Measurements from ENCODE around the gene KRTAP5-6. TPM values are rescaled to one million over a fixed set of nuclear protein-coding genes. Genes with fewer than 3 reads are reported as not detected.

The KRTAP5-6 gene
- total RNA-seq, 1 donor from 2014 or later: not detected

DNA sequence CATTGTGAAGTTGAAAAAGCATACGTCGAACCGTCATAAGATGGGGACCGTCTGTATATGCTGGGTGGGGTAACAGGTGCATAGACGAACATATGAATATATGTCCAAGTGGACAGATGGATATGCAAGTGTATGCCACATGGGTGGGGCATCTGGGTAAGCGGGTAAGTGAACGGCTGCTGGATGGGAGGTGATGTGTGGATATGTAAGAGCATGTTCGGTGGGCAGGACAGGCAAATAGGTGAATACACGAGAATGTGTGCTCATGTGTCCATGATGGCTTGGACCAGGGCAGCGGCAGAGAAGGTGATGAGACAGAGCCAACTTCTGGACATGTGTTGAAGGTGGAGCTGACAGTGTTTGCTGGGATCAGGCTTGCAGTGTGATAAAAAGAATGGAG is 41.4 kb downstream of the KRTAP5-6 start:
- peaks cover 56% of the 10 kb centered on the region for H3K27me3 Mint-ChIP-seq
- H3K4me1 Mint-ChIP-seq (ENCODE audit: low read depth): peaks cover 2% of the 10 kb centered on the region
- DNase-seq (ENCODE audit: low spot score, unreplicated experiment): no peak
- H3K27ac Mint-ChIP-seq: no peak overlapping the region
- no peaks in the 10 kb centered on the region for H3K36me3 Mint-ChIP-seq (ENCODE audit: insufficient read depth)
- peaks cover 15% of the 10 kb centered on the region for H3K9me3 Mint-ChIP-seq (ENCODE audit: low read depth)
- TF ChIP-seq, protein P1, sequence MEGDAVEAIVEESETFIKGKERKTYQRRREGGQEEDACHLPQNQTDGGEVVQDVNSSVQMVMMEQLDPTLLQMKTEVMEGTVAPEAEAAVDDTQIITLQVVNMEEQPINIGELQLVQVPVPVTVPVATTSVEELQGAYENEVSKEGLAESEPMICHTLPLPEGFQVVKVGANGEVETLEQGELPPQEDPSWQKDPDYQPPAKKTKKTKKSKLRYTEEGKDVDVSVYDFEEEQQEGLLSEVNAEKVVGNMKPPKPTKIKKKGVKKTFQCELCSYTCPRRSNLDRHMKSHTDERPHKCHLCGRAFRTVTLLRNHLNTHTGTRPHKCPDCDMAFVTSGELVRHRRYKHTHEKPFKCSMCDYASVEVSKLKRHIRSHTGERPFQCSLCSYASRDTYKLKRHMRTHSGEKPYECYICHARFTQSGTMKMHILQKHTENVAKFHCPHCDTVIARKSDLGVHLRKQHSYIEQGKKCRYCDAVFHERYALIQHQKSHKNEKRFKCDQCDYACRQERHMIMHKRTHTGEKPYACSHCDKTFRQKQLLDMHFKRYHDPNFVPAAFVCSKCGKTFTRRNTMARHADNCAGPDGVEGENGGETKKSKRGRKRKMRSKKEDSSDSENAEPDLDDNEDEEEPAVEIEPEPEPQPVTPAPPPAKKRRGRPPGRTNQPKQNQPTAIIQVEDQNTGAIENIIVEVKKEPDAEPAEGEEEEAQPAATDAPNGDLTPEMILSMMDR (IDR thresholded peaks at IDR 0.05; ENCODE audit: unreplicated experiment): no peak
- no peak overlapping the region for H3K4me3 Mint-ChIP-seq (ENCODE audit: low read depth)

- TF ChIP-seq, protein P1 (IDR thresholded peaks at IDR 0.05; ENCODE audit: unreplicated experiment): no peak
- no peak for DNase-seq (ENCODE audit: low spot score, unreplicated experiment)
- H3K27ac Mint-ChIP-seq: no peak overlapping the region
- no peaks in the 10 kb centered on the region for H3K4me1 Mint-ChIP-seq (ENCODE audit: low read depth)
- peaks cover 15% of the 10 kb centered on the region for H3K9me3 Mint-ChIP-seq (ENCODE audit: low read depth)
- H3K36me3 Mint-ChIP-seq (ENCODE audit: insufficient read depth): no peaks in the 10 kb centered on the region
- H3K4me3 Mint-ChIP-seq (ENCODE audit: low read depth): no peak overlapping the region
- peaks cover 46% of the 10 kb centered on the region for H3K27me3 Mint-ChIP-seq
These were observed 42.6 kb downstream of the KRTAP5-6 start for GRCh38 chr11:1739576-1739975.

DNA sequence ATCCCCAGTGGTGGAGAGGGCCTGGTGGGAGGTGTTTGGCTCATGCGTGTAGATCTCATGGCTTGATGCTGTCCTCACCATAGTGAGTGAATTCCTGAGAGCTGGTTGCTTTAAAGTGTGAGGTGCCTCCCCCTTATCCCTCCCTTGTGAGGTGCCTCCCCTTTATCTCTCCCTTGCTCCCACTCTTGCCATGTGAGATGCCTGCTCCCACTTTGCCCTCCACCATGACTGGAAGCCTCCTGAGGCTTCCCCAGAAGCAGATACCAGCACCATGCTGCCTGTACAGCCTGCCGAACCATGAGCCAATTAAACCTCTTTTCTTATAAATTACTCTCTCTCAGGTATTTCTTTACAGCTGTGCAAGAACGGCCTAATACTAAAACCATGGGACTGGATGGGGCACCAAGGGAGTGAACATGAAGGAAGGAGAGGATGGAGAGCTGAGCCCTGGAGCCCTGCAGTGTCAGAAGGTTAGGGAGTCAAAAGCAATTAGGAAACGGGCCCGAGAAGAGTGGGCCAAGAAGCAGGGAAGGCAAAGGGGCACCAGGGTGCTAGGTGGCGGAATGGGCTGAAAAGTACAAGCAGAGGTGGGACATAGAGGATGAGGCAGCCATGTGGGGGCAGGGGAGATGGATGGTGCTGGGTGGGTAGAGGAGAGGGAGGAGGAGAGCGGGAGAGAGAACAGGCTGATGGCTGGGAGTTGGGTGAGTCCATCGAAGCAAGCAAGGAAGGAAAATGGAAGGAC is 44.0 kb downstream of the KRTAP5-6 start:
- TF ChIP-seq, protein P1 (IDR thresholded peaks at IDR 0.05; ENCODE audit: unreplicated experiment): no peak
- peaks cover 16% of the 10 kb centered on the region for H3K9me3 Mint-ChIP-seq (ENCODE audit: low read depth)
- DNase-seq (ENCODE audit: low spot score, unreplicated experiment): no peak
- no peaks in the 10 kb centered on the region for H3K36me3 Mint-ChIP-seq (ENCODE audit: insufficient read depth)
- no peak overlapping the region for H3K4me3 Mint-ChIP-seq (ENCODE audit: low read depth)
- no peaks in the 10 kb centered on the region for H3K4me1 Mint-ChIP-seq (ENCODE audit: low read depth)
- H3K27me3 Mint-ChIP-seq: peaks cover 40% of the 10 kb centered on the region
- H3K27ac Mint-ChIP-seq: no peak overlapping the region

DNA sequence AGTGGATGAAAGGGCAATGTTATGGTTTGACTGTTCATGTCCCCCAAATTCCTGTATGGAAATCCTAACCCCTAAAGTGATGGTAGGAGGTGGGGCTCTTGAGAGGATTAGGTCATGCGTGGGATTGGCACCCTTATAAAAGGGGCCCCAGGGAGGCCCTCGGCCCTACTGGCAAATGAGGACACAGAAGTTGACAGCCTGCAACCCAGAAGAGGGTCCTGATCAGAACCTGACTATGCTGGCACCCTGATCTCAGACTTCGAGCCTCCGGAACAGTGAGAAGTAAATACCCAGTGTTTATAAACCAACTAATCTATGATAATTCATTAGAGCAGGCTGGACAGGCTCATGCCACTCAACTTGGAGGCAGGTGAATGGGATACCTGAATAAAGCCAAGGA is 44.7 kb downstream of the KRTAP5-6 start:
- Mint-ChIP-seq H3K27ac (no peak overlapping the region), H3K4me3 (ENCODE audit: low read depth) (no peak overlapping the region), H3K4me1 (ENCODE audit: low read depth) (no peaks in the 10 kb centered on the region), H3K36me3 (ENCODE audit: insufficient read depth) (no peaks in the 10 kb centered on the region), H3K27me3 (peaks cover 37% of the 10 kb centered on the region), H3K9me3 (ENCODE audit: low read depth) (peaks cover 11% of the 10 kb centered on the region)
- DNase-seq (ENCODE audit: low spot score, unreplicated experiment): no peak
- TF ChIP-seq, protein P1 (IDR thresholded peaks at IDR 0.05; ENCODE audit: unreplicated experiment): no peak

DNA sequence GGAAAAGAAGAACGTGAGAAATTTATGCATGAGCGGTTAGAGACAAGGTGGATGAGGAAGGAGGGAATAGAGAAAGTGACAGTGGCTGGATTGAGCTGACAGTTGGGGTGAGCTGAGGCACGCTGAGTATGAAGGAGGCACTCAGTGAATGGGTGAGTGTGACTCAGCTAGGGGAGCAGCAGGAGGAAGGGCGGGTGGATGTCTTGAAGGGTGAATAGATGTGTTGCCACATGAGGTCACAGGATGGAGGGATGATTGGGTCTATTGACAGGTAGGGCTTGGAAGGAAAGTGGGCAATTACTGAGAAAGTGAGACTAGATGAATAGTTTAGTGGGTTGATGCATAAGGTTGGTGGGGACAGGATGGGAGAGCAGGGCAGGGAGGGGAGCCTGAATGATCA is 45.4 kb downstream of the KRTAP5-6 start:
- no peaks in the 10 kb centered on the region for H3K4me1 Mint-ChIP-seq (ENCODE audit: low read depth)
- peaks cover 33% of the 10 kb centered on the region for H3K27me3 Mint-ChIP-seq
- H3K36me3 Mint-ChIP-seq (ENCODE audit: insufficient read depth): no peaks in the 10 kb centered on the region
- no peak overlapping the region for H3K27ac Mint-ChIP-seq
- no peak overlapping the region for H3K4me3 Mint-ChIP-seq (ENCODE audit: low read depth)
- TF ChIP-seq, protein P1 (IDR thresholded peaks at IDR 0.05; ENCODE audit: unreplicated experiment): no peak
- DNase-seq (ENCODE audit: low spot score, unreplicated experiment): no peak
- H3K9me3 Mint-ChIP-seq (ENCODE audit: low read depth): peaks cover 10% of the 10 kb centered on the region

Data from progenitor cell of endocrine pancreas (in vitro differentiated cells).